Skeletal muscle tissue (tissue), 4 donors: ENCODE measurements around the gene HSF4. TPM values are rescaled to one million over a fixed set of nuclear protein-coding genes. Genes with fewer than 3 reads are reported as not detected.

Experiments used
- H3K27ac ChIP-seq: one replicate; pipeline ENCODE4 v1.7.0; 2013; ENCODE audit warnings: mild to moderate bottlenecking, low read depth, low read length, inconsistent platforms
- H3K27me3 ChIP-seq, 3 donors: one replicate each; pipeline ENCODE4 v1.7.0; 2013; ENCODE audit warnings: low read length in 3 of 3; ENCODE audit not compliant: control insufficient read depth in 3 of 3, insufficient read depth in 3 of 3
- H3K36me3 ChIP-seq, 3 donors: one replicate each; pipeline ENCODE4 v1.7.0; 2013; ENCODE audit warnings: low read length in 3 of 3; ENCODE audit not compliant: control insufficient read depth in 3 of 3, insufficient read depth in 3 of 3
- H3K4me1 ChIP-seq, 3 donors: one replicate each; pipeline ENCODE4 v1.7.0; 2013; ENCODE audit warnings: low read length in 3 of 3, mild to moderate bottlenecking in 3 of 3; ENCODE audit not compliant: control insufficient read depth in 3 of 3, insufficient read depth in 3 of 3
- H3K4me3 ChIP-seq, 3 donors: one replicate each; pipeline ENCODE4 v1.7.0; 2013; ENCODE audit warnings: low read length in 3 of 3
- H3K9ac ChIP-seq, 3 donors: one replicate each; pipeline ENCODE4 v1.7.0; 2013; ENCODE audit warnings: low read length in 3 of 3, mild to moderate bottlenecking in 3 of 3, moderate library complexity in 2 of 3, low read depth in 1 of 3
- H3K9me3 ChIP-seq, 3 donors: one replicate each; pipeline ENCODE4 v1.7.0; 2013; ENCODE audit warnings: low read length in 3 of 3; ENCODE audit not compliant: control insufficient read depth in 3 of 3
- total RNA-seq: library from RNA; depleted of rRNA; stranded (reverse); fragments of >200 nt; gene quantifications from one replicate; pipeline ENCODE4 v1.2.3, GENCODE V29; 2014
- donor health status: Osteomylitis.

HSF4 gene
- total RNA-seq, 1 donor from 2014 or later = 3.7 TPM

DNA sequence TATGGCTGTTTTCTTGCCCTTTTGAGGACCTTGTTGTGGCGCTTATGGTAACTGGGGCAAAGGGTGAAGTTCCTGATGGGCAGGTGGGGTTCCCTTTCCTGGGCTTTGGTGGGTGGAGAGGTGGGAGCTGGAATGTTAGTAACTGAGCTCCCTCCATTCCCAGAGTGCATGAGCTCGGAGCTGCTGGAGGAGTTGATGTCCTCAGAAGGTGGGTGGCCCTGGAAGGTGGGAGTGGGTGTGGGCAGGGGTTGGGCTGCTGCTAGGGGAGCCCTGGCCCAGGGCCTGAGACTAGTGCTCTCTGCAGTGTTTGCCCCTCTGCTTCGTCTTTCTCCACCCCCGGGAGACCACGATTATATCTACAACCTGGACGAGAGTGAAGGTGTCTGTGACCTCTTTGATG, 33.2 kb downstream of the HSF4 start:
- peak overlapping the region in 1 of 3 donors; percentile 8 for H3K9ac ChIP-seq
- no peak overlapping the region for H3K4me3 ChIP-seq
- peaks cover 49 to 56% (median 52%) of the 10 kb centered on the region in 3 donors for H3K36me3 ChIP-seq
- H3K4me1 ChIP-seq = peaks cover 24 to 29% (median 24%) of the 10 kb centered on the region in 3 donors
- H3K27me3 ChIP-seq = no peaks in the 10 kb centered on the region
- no peaks in the 10 kb centered on the region for H3K9me3 ChIP-seq
- no peak overlapping the region for H3K27ac ChIP-seq

- H3K27me3 ChIP-seq = no peaks in the 10 kb centered on the region
- peaks cover 49 to 53% (median 50%) of the 10 kb centered on the region in 3 donors for H3K36me3 ChIP-seq
- peak overlapping the region in 1 of 3 donors; percentile 8 for H3K9ac ChIP-seq
- peaks cover 18 to 23% (median 18%) of the 10 kb centered on the region in 3 donors for H3K4me1 ChIP-seq
- H3K4me3 ChIP-seq = no peak overlapping the region
- no peaks in the 10 kb centered on the region for H3K9me3 ChIP-seq
- H3K27ac ChIP-seq = no peak overlapping the region
Observed at GRCh38 chr16:67198238-67198734, 33.7 kb downstream of the HSF4 start.

DNA sequence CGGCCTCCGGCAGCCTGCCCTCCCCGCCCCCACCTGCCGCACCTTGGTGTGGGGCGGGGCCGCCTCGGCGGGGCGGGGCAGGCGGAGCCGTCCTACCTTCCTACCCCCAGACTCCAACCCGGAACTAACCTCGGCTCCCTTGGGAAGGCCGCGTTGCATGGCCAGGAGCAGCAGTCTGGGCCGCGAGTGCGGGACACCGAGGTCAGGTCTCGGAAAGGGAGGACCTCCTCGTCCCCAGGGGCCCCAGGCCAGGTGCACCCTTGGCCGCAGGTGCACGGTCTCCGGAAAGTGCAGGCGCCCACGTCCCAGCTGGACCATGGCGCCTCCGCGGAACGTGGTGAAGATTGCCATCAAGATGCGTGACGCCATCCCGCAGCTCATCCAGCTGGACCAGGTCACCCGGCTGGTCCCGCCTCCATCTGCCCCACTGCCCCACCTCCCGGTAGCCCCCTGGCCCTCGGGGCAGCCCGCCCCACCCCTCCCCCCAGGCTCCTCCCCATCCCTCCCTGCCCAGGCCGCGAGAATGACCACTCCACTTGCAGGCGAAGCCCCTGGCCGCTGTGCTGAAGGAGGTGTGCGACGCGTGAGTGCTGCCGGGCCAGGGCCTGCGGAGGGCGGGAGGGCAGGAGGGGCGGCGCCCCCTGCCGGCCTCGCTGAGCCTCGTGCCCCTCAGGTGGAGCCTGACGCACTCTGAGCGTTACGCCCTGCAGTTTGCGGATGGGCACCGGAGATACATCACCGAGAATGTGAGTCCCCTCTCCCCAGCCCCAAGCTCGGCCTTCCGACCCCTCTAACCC, 34.7 kb downstream of the HSF4 start, which contains the start of gene ELMO3:
Gene ELMO3, plus strand, starts transcription at position 121 of the 797 bp plus-strand sequence. Its CDS starts 196 bp downstream, at position 317.
- Histone ChIP-seq H3K27me3 (no peaks in the 10 kb centered on the region), H3K9me3 (no peaks in the 10 kb centered on the region), H3K36me3 (peaks cover 47 to 56% (median 49%) of the 10 kb centered on the region in 3 donors), H3K4me3 (no peak within 1 kb of the TSS), H3K27ac (no peak within 1 kb of the TSS), H3K9ac (peak within 1 kb of the TSS in 1 of 3 donors; percentile 8), H3K4me1 (peaks cover 9 to 16% (median 10%) of the 10 kb centered on the region in 3 donors)

DNA sequence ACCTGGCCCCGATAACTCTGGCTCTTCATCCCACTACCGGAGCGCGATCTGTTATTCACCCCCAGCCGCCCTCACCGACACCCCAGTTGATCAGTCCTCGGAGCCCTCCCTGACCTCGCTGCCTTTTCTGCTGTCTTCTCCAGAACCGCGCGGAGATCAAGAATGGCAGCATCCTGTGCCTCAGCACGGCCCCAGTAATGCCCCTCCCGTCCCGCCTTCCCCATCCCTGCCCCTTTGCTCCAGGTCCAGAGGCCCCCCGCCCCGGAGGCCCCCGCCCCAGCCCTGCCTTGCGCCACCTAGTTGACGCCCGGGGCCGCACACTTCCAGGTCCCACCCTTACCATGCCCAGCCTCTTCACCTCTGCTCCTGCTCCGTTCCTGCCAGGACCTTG, 35.3 kb downstream of the HSF4 start:
- Histone ChIP-seq H3K4me1 (peaks cover 9 to 16% (median 10%) of the 10 kb centered on the region in 3 donors), H3K36me3 (peaks cover 43 to 50% (median 44%) of the 10 kb centered on the region in 3 donors), H3K4me3 (no peak overlapping the region), H3K9ac (no peak overlapping the region), H3K9me3 (no peaks in the 10 kb centered on the region), H3K27ac (no peak overlapping the region), H3K27me3 (no peaks in the 10 kb centered on the region)

DNA sequence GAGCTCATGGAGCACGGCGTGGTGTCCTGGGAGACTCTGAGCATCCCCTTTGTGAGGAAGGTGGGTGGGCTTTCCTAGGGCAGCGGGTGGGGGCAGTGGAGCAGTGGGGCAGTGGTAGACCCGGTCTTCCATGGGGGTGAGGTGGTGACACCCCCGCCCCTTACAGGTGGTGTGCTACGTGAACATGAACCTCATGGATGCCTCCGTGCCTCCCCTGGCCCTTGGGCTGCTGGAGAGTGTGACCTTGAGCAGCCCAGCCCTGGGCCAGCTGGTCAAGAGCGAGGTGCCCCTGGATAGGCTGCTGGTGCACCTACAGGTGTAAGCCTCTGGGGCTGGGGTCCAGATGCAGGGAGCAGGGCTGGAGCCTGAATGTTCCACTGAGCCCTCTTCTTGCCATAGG, 35.9 kb downstream of the HSF4 start:
- Histone ChIP-seq H3K9me3 (no peaks in the 10 kb centered on the region), H3K9ac (no peak overlapping the region), H3K27ac (no peak overlapping the region), H3K36me3 (peaks cover 36 to 44% (median 37%) of the 10 kb centered on the region in 3 donors), H3K4me3 (no peak overlapping the region), H3K27me3 (no peaks in the 10 kb centered on the region), H3K4me1 (peaks cover 9 to 16% (median 10%) of the 10 kb centered on the region in 3 donors)

DNA sequence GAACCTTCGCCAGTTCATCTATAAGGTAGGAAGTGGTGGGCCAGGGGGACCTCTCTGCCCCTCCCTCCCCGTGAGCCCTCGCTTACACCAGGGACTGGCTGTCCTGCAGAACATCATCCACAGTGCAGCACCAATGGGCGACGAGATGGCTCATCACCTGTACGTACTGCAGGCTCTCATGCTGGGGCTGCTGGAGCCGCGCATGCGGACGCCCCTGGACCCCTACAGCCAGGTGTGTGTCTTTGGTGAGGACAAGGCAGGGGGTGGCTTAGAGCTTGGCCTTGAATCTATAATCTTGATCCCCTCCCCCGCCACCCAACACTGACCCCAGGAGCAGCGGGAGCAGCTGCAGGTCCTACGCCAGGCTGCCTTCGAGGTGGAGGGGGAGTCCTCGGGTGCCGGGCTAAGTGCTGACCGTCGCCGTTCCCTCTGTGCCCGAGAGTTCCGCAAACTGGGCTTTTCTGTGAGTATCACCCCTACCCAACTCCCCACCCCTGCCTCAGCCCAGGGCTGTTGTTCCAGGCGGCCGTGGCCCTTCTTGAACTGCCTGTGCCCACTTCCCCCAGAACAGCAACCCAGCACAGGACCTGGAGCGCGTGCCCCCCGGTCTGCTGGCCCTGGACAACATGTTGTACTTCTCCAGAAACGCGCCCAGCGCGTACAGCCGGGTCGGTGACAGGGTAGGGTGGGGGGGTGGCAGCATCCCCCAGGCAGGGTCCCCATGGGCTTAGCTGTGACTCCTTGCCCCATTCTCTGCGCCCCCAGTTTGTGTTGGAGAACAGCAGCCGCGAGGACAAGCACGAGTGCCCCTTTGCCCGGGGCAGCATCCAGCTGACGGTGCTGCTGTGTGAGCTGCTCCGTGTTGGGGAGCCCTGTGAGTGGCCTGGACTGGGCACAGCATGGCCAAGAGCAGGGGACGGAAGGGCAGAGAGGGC, 37.1 kb downstream of the HSF4 start:
- Histone ChIP-seq H3K9me3 (no peaks in the 10 kb centered on the region), H3K36me3 (peaks cover 26 to 32% (median 28%) of the 10 kb centered on the region in 3 donors), H3K27ac (no peak overlapping the region), H3K27me3 (no peaks in the 10 kb centered on the region), H3K9ac (no peak overlapping the region), H3K4me3 (no peak overlapping the region), H3K4me1 (peaks cover 9 to 16% (median 10%) of the 10 kb centered on the region in 3 donors)

GRCh38 chr16:67202426-67202825, 37.9 kb downstream of the HSF4 start:
- no peaks in the 10 kb centered on the region for H3K9me3 ChIP-seq
- H3K27me3 ChIP-seq = no peaks in the 10 kb centered on the region
- H3K27ac ChIP-seq = no peak overlapping the region
- peaks cover 18 to 24% (median 21%) of the 10 kb centered on the region in 3 donors for H3K36me3 ChIP-seq
- peaks cover 8 to 19% (median 14%) of the 10 kb centered on the region in 3 donors for H3K4me1 ChIP-seq
- H3K9ac ChIP-seq = no peak overlapping the region
- no peak overlapping the region for H3K4me3 ChIP-seq

- Histone ChIP-seq H3K27me3 (no peaks in the 10 kb centered on the region), H3K9me3 (no peaks in the 10 kb centered on the region), H3K4me3 (no peak overlapping the region), H3K9ac (no peak overlapping the region), H3K4me1 (peaks cover 11 to 19% (median 17%) of the 10 kb centered on the region in 3 donors), H3K27ac (no peak overlapping the region), H3K36me3 (peaks cover 12 to 18% (median 15%) of the 10 kb centered on the region in 3 donors)
Observed at GRCh38 chr16:67202956-67203493, 38.5 kb downstream of the HSF4 start.

- H3K4me3 ChIP-seq = no peak overlapping the region
- peaks cover 9 to 14% (median 12%) of the 10 kb centered on the region in 3 donors for H3K36me3 ChIP-seq
- H3K9ac ChIP-seq = no peak overlapping the region
Observed at GRCh38 chr16:67204076-67204475, 39.5 kb downstream of the HSF4 start.

More at GRCh38 chr16:67204076-67204475, 39.5 kb downstream of the HSF4 start:
- no peak overlapping the region for H3K27ac ChIP-seq
- peaks cover 13 to 24% (median 19%) of the 10 kb centered on the region in 3 donors for H3K4me1 ChIP-seq
- no peaks in the 10 kb centered on the region for H3K9me3 ChIP-seq
- H3K27me3 ChIP-seq = no peaks in the 10 kb centered on the region
